Measurements from ENCODE around the gene C20orf141. TPM values are rescaled to one million over a fixed set of nuclear protein-coding genes. Genes with fewer than 3 reads are reported as not detected.
"Not testable (repeated sequence)": the region's sequence is repeated elsewhere in the genome, so short reads cannot be mapped to it uniquely, and the experiment has no call there.

Gene C20orf141
- total RNA-seq, 2 experiments from 2014 or later, result not detected

GRCh38 chr20:2820896-2821869 lies 6.4 kb downstream of the C20orf141 start:
- Mint-ChIP-seq H3K27ac (peak overlapping the region; percentile 5), H3K4me3 (peak overlapping the region; percentile 15), H3K27me3 (peaks cover 20% of the 10 kb centered on the region), H3K4me1 (ENCODE audit: low read depth) (peaks cover 25% of the 10 kb centered on the region), H3K9me3 (no peaks in the 10 kb centered on the region), H3K36me3 (ENCODE audit: low read depth) (no peaks in the 10 kb centered on the region)
- no peak for DNase-seq
- no peak for TF ChIP-seq CTCF (IDR thresholded peaks at IDR 0.05)
- ChIA-PET POLR2A (interaction anchor here (0.6 to 1.5 kb wide), 7 partner anchors 9 to 44 kb away, joined by 3 to 4 read pairs (median 3); partner anchors contain the start of genes PCED1A and VPS16), CTCF (interaction anchor here (1.6 kb wide), 1 partner anchor 78 kb away, joined by 6 read pairs; no protein-coding TSS in a partner anchor)
- intact Hi-C loops (cut with micrococcal nuclease), result no loop called here
- ATAC-seq, result peak; percentile 25

GRCh38 chr20:2822073-2822472 lies 7.3 kb downstream of the C20orf141 start:
- POLR2A ChIA-PET, result interaction anchor here (1.3 to 1.5 kb wide), 3 partner anchors 11 to 43 kb away, joined by 3 to 4 read pairs (median 3); partner anchors contain the start of genes PCED1A and VPS16
- CTCF ChIA-PET, result interaction anchor here (1.6 kb wide), 1 partner anchor 79 kb away, joined by 6 read pairs; no protein-coding TSS in a partner anchor
- H3K4me1 Mint-ChIP-seq (ENCODE audit: low read depth), result peaks cover 33% of the 10 kb centered on the region
- peak; percentile 67 for ATAC-seq
- intact Hi-C loops (cut with micrococcal nuclease), result no loop called here
- peak; percentile 69 for DNase-seq
- TF ChIP-seq CTCF (IDR thresholded peaks at IDR 0.05), result no peak
- H3K9me3 Mint-ChIP-seq, result no peaks in the 10 kb centered on the region
- H3K27me3 Mint-ChIP-seq, result peaks cover 24% of the 10 kb centered on the region
- H3K36me3 Mint-ChIP-seq (ENCODE audit: low read depth), result no peaks in the 10 kb centered on the region
- H3K4me3 Mint-ChIP-seq, result no peak overlapping the region
- H3K27ac Mint-ChIP-seq, result no peak overlapping the region

- H3K36me3 Mint-ChIP-seq (ENCODE audit: low read depth), result no peaks in the 10 kb centered on the region
- H3K4me3 Mint-ChIP-seq, result no peak overlapping the region
- H3K9me3 Mint-ChIP-seq, result no peaks in the 10 kb centered on the region
- POLR2A ChIA-PET, result interaction anchor here (1.0 kb wide), 1 partner anchor 14 kb away, joined by 3 read pairs; no protein-coding TSS in a partner anchor
- peaks cover 26% of the 10 kb centered on the region for H3K4me1 Mint-ChIP-seq (ENCODE audit: low read depth)
- TF ChIP-seq CTCF (IDR thresholded peaks at IDR 0.05), result no peak
- peak; percentile 45 for ATAC-seq
- CTCF ChIA-PET, result no interaction called here
- H3K27ac Mint-ChIP-seq, result no peak overlapping the region
- intact Hi-C loops (cut with micrococcal nuclease), result no loop called here
- no peak for DNase-seq
- H3K27me3 Mint-ChIP-seq, result peaks cover 17% of the 10 kb centered on the region
Measured at GRCh38 chr20:2825761-2826160, 11.0 kb downstream of the C20orf141 start.

- Mint-ChIP-seq H3K4me1 (ENCODE audit: low read depth) (peaks cover 23% of the 10 kb centered on the region), H3K9me3 (no peaks in the 10 kb centered on the region), H3K36me3 (ENCODE audit: low read depth) (no peaks in the 10 kb centered on the region), H3K27ac (no peak overlapping the region), H3K4me3 (no peak overlapping the region), H3K27me3 (peaks cover 12% of the 10 kb centered on the region)
- no peak for ATAC-seq
- DNase-seq, result no peak
- ChIA-PET POLR2A (interaction anchor here (1.0 kb wide), 1 partner anchor 85 kb away, joined by 3 read pairs; no protein-coding TSS in a partner anchor), CTCF (no interaction called here)
- intact Hi-C loops (cut with micrococcal nuclease), result no loop called here
- TF ChIP-seq CTCF (IDR thresholded peaks at IDR 0.05), result no peak
Measured at GRCh38 chr20:2826655-2827054, 11.9 kb downstream of the C20orf141 start.

GRCh38 chr20:2829376-2829775 lies 14.6 kb downstream of the C20orf141 start:
- Mint-ChIP-seq H3K36me3 (ENCODE audit: low read depth) (no peaks in the 10 kb centered on the region), H3K27me3 (peaks cover 10% of the 10 kb centered on the region), H3K9me3 (no peaks in the 10 kb centered on the region), H3K4me3 (no peak overlapping the region), H3K27ac (no peak overlapping the region), H3K4me1 (ENCODE audit: low read depth) (peaks cover 20% of the 10 kb centered on the region)
- ChIA-PET CTCF (no interaction called here), POLR2A (interaction anchor here (1.1 to 1.5 kb wide), 2 partner anchors 8 to 28 kb away, joined by 3 to 4 read pairs; no protein-coding TSS in a partner anchor)
- ATAC-seq, result no peak
- TF ChIP-seq CTCF (IDR thresholded peaks at IDR 0.05), result no peak
- no peak for DNase-seq
- intact Hi-C loops (cut with micrococcal nuclease), result no loop called here

GRCh38 chr20:2831206-2831605 lies 16.4 kb downstream of the C20orf141 start:
- H3K36me3 Mint-ChIP-seq (ENCODE audit: low read depth); ATAC-seq; CTCF ChIA-PET; DNase-seq; H3K9me3 Mint-ChIP-seq; H3K4me3 Mint-ChIP-seq; intact Hi-C loops (cut with micrococcal nuclease); H3K27ac Mint-ChIP-seq: not testable (repeated sequence)
- POLR2A ChIA-PET, result interaction anchor here (1.0 to 1.8 kb wide), 2 partner anchors 10 to 16 kb away, joined by 3 to 5 read pairs; no protein-coding TSS in a partner anchor
- Mint-ChIP-seq H3K4me1 (ENCODE audit: low read depth) (peaks cover 13% of the 10 kb centered on the region), H3K27me3 (peaks cover 10% of the 10 kb centered on the region)

Measured in activated CD8-positive, alpha-beta T cell treated with anti-CD3 and anti-CD28 coated beads for 36 hours (primary cell).